Stimulated activated CD4-positive, alpha-beta T cell treated with anti-CD3 and anti-CD28 coated beads, Interleukin-4, amount 100 ng/mL, for 4 hours (primary cell): ENCODE data around the gene CACNG7.

Source experiments
- DNase-seq, 2 experiments: peaks; one replicate each; pipeline ENCODE4 v3.0.0-alpha.2; 2020

Gene CACNG7

DNA sequence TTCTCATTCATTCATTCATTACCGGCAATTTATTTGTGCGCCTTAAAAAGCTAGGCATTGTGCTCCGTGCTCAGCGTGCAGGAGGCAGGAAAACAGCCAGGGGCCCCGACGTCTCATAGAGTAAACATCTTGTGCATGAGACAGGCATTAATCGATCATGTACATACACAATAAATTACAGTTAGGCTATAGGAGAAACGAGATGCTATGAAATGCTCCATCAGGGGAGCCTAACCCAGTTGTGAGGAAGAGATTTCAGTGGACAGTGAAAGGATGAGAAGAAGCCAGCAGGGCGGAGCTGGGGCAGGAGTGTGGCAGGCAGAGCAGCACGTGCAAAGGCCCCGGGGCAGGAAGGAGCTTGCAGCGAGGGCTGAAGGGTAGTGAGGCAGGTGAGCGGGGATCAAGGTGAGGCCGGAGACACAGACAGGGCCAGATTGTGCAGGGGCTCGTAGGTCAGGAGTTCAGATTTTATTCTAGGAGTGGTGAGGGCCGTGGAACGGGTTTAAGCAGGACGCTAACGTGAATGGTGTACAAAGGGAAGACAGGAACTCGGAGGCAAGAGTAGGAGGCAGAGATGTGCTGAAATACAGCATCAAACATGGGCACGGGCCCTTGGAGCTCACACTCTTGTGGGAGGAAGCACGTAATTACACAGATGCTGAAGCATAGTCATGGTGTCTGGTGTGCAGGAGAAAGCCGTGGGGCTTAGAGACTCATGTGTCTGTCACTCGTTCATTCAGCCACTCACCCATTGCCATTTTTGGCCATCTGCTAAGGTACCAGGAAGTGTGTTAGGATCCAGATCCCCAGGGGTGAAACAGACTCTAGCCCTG, 74.6 kb downstream of the CACNG7 start:
- DNase-seq: no peak

DNA sequence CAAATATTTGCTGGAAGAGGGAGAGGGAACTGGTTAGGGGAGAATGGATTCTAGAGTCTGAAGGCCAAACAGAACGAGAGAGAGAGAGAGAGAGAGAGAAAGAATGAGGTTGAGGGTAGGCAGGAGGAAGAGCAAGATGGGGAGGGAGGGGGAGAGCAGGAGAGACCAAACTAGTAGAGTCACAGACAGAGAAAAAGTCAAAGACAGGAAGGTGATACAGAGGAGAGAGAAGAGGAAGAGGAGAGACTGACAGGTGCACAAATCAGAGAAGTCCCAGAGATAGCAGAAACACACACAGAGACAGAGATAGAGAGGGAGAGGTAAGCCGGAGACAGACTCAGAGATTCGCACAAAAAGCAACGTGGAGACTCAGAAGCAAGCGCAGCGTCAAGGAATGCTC, 76.8 kb downstream of the CACNG7 start:
- no peak for DNase-seq

DNA sequence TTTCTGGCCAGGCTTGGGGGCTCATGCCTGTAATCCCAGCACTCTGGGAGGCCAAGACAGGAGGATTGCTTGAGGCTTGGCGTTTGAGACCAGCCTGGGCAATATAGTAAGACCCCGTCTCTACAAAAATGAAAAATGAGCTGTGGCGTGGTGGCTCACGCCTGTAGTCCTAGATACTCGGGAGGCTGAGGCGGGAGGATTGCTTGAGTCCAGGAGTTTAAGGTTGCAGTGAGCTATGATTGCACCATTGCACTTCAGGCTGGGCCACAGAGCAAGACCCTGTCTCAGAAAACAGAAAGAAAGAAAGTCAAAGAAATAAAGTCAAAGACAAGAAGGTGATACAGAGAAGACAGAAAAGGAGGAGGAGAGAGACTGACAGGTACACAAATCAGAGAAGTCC, 79.9 kb downstream of the CACNG7 start:
- no peak for DNase-seq

DNA sequence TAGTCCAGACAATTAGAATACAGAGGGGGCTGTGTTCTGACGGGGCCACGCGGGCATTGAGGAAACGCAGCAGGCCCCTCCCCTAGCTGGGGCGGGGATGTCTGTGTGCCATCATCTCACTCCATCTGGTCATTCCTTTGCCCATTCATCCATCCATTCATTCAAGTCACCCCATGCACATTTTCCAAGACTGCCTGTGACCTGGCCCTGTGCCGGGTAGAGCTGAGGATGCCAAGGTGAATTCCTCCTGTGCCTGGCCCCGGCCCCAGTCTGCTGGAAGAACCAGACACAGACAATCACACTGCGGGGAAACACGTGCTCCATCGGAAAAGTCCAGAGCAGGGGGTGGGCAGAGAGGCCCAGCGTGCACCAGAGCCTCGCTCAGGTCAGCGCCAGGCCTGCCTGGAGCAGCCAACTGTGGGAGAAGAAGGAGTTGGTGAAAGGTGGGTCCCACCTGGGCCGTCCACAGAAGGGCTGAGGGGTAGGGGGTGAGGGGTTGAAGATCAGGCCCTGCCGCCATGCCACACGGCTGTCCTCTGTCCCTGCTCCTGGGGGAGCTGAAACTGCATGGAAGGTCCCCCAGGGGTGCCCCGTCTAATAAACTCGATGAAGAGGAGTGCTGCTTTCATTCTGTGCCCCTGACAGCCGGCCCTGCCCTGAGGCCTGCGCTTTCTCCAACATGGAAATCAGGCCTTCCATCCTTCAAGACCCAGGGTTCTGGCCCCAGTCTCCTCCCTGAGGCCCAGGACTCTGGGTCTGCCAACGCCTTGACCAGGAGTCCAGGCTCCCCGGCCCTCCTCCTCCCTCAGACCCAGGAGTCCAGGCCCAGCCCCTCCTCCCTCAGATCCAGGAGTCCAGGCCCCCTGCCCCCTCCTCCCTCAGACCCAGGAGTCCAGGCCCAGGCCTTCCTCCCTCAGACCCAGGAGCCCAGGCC, 80.8 kb downstream of the CACNG7 start:
- DNase-seq: no peak

DNA sequence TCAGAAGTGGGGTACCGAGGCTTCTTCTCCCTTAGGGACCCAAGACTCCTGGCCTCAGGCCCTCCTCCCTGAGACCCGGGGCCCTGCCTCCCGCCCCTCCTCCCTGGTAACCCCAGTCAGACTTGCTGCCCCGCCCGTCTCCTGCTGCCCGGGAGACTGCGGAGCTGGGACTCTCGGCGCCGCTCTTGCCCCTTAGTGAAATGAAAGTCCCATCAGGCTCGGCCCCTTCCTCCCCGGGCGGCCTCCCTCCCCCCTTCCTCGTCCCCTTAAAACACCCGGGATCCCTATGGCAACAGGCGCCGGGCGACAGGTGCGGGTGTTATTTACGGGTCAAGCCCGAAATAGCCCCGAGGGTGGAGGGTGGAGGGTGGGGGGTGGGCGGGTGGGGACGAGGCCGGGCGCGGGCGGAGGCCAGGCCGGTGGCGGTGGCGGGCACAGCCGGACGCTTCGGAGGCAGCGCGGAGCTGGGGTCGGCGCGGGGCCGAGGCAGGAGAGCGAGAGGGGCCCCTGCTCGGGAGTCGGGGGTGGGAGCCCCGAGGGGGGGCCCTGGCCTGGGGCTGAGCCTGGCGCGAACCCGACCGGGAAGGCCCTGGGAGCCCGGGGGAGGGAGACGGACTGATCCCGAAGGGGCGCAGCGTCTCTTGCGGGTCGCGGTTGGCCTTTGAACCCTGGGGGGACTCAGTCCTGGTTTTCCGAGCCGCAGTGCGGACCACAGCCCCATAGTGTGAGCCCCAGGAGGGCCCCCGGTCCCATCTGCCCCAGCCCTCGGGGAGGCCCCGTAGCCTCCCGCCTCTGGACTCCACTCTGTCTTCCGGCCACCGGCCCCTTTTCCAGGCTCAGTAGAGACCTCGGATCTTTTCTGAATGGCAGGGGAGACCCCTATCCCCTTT, 82.4 kb downstream of the CACNG7 start, which contains the start of gene CACNG6:
Gene CACNG6, plus strand, starts transcription at position 414 of the 890 bp plus-strand sequence. CDS start 1,241 bp downstream, outside the sequence.
- no peak for DNase-seq

DNA sequence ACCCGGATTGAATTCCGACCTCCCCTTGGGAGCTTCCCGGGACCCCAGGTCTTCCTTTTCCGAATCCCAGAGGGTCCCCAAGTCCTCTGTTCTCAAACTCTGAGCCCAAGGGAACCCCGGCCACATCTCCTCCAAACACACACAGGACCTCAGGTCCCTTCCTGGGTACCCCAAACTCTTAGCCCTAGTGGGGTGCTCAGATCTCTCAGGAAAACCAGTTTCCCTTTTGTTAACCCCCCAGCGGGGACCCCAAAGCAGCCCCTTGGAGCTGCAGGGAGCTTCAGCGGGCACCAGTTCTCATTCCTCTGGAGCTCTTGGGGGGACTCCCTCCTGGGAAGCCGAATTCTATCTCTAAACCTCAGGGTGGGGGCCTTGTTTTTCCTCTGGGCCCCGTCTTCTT, 83.1 kb downstream of the CACNG7 start:
- no peak for DNase-seq

DNA sequence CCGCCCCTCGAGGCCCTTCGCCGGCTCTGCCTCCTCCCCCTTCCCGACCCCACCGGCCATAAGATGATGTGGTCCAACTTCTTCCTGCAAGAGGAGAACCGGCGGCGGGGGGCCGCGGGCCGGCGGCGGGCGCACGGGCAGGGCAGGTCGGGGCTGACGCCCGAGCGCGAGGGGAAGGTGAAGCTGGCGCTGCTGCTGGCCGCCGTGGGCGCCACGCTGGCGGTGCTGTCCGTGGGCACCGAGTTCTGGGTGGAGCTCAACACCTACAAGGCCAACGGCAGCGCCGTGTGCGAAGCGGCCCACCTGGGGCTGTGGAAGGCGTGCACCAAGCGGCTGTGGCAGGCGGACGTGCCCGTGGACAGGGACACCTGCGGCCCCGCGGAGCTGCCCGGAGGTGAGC, 83.7 kb downstream of the CACNG7 start:
- DNase-seq: no peak

DNA sequence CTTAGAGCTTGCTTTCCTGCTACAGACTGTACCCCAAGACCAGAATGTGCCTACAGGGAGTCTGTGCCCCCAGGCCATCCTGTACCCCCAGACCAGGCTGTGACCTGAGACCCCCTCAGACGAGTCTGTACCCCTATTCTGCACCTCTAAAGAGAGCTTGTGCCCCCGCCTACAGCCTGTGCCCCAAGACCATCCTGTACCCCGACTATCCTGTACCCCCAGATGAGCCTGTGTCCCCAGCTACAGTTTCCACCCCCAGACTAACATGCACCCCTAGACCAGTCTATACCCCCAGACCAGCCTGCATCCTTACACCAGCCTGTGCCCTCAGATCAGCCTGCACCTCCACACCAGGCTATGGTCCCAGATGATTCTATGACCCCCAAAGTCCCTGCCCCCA, 84.4 kb downstream of the CACNG7 start:
- no peak for DNase-seq
